GM21737 (cell line): ENCODE data around the gene DPCD.
"Not testable (repeated sequence)": the region's sequence is repeated elsewhere in the genome, so short reads cannot be mapped to it uniquely, and the experiment has no call there.

ENCODE experiments used
- ATAC-seq: cut with Tn5 transposase; IDR thresholded peaks from one replicate; pipeline ENCODE4 v1.9.1; 2021; ENCODE audit warnings: mild to moderate bottlenecking, moderate library complexity; ENCODE audit not compliant: unreplicated experiment

The DPCD gene

GRCh38 chr10:101580486-101581399, 7.4 kb upstream of the DPCD start:
- ATAC-seq: no peak

GRCh38 chr10:101585841-101586240, 2.3 kb upstream of the DPCD start:
- no peak for ATAC-seq

- ATAC-seq: no peak
Observed at GRCh38 chr10:101588879-101589278, 758 bp downstream of the DPCD start.

- not testable (repeated sequence) for ATAC-seq
Observed at GRCh38 chr10:101593331-101593730, 5.2 kb downstream of the DPCD start.

- no peak for ATAC-seq
Observed at GRCh38 chr10:101595591-101596433, 7.7 kb downstream of the DPCD start.

- no peak for ATAC-seq
Observed at GRCh38 chr10:101597091-101597900, 9.2 kb downstream of the DPCD start.

GRCh38 chr10:101601541-101601940, 13.4 kb downstream of the DPCD start:
- ATAC-seq: no peak

- ATAC-seq: peak; percentile 74
Observed at GRCh38 chr10:101602761-101603398, 14.8 kb downstream of the DPCD start.

GRCh38 chr10:101607124-101607523, 19.0 kb downstream of the DPCD start:
- no peak for ATAC-seq

GRCh38 chr10:101609481-101609880, 21.4 kb downstream of the DPCD start:
- no peak for ATAC-seq

- no peak for ATAC-seq
Observed at GRCh38 chr10:101611096-101611905, 23.2 kb downstream of the DPCD start.

- ATAC-seq: no peak
Observed at GRCh38 chr10:101612086-101612485, 24.0 kb downstream of the DPCD start.

- ATAC-seq: no peak
Observed at GRCh38 chr10:101612872-101613271, 24.8 kb downstream of the DPCD start.

- ATAC-seq: no peak
Observed at GRCh38 chr10:101613646-101614045, 25.5 kb downstream of the DPCD start.

GRCh38 chr10:101614663-101615524, 26.8 kb downstream of the DPCD start:
- ATAC-seq: no peak

GRCh38 chr10:101615525-101616116, 27.5 kb downstream of the DPCD start:
- no peak for ATAC-seq

- no peak for ATAC-seq
Observed at GRCh38 chr10:101616415-101617101, 28.4 kb downstream of the DPCD start.
